Stimulated activated naive CD8-positive, alpha-beta T cell treated with anti-CD3 and anti-CD28 coated beads, Interleukin-15, Interleukin-2, amounts not matched to agents 100 ng/mL and 50 ng/mL, for 24 hours (primary cell): ENCODE data around the gene CYFIP2.
"Not testable (repeated sequence)": the region's sequence is repeated elsewhere in the genome, so short reads cannot be mapped to it uniquely, and the experiment has no call there.

Source experiments
- H3K27ac Mint-ChIP-seq: one replicate; pipeline ENCODE4 v1.8.0; 2021; ENCODE audit warnings: mild to moderate bottlenecking, mixed read lengths
- H3K27me3 Mint-ChIP-seq: one replicate; pipeline ENCODE4 v1.8.0; 2021; ENCODE audit warnings: mixed read lengths
- H3K36me3 Mint-ChIP-seq: one replicate; pipeline ENCODE4 v1.8.0; 2021; ENCODE audit warnings: low read depth, mixed read lengths
- H3K4me1 Mint-ChIP-seq: one replicate; pipeline ENCODE4 v1.8.0; 2021; ENCODE audit warnings: low read depth, mixed read lengths
- H3K4me3 Mint-ChIP-seq: one replicate; pipeline ENCODE4 v1.8.0; 2021; ENCODE audit warnings: mild to moderate bottlenecking, mixed read lengths
- H3K9me3 Mint-ChIP-seq: one replicate; pipeline ENCODE4 v1.8.0; 2021; ENCODE audit warnings: mixed read lengths

CYFIP2 gene

GRCh38 chr5:157387683-157388093 is 121.8 kb downstream of the CYFIP2 start:
- no peaks in the 10 kb centered on the region for H3K9me3 Mint-ChIP-seq
- no peak overlapping the region for H3K4me3 Mint-ChIP-seq
- peaks cover 32% of the 10 kb centered on the region for H3K4me1 Mint-ChIP-seq
- peaks cover 81% of the 10 kb centered on the region for H3K36me3 Mint-ChIP-seq
- peak overlapping the region; percentile 28 for H3K27ac Mint-ChIP-seq
- H3K27me3 Mint-ChIP-seq: no peaks in the 10 kb centered on the region

- H3K4me3 Mint-ChIP-seq: no peak overlapping the region
- peak overlapping the region; percentile 74 for H3K27ac Mint-ChIP-seq
- H3K36me3 Mint-ChIP-seq: peaks cover 83% of the 10 kb centered on the region
- H3K4me1 Mint-ChIP-seq: peaks cover 32% of the 10 kb centered on the region
- no peaks in the 10 kb centered on the region for H3K27me3 Mint-ChIP-seq
- no peaks in the 10 kb centered on the region for H3K9me3 Mint-ChIP-seq
Measured at GRCh38 chr5:157388111-157388710, 122.3 kb downstream of the CYFIP2 start.

GRCh38 chr5:157389103-157389502 is 123.2 kb downstream of the CYFIP2 start:
- no peaks in the 10 kb centered on the region for H3K27me3 Mint-ChIP-seq
- no peak overlapping the region for H3K27ac Mint-ChIP-seq
- peaks cover 81% of the 10 kb centered on the region for H3K36me3 Mint-ChIP-seq
- H3K9me3 Mint-ChIP-seq: no peaks in the 10 kb centered on the region
- H3K4me3 Mint-ChIP-seq: no peak overlapping the region
- H3K4me1 Mint-ChIP-seq: peaks cover 27% of the 10 kb centered on the region

- H3K4me3 Mint-ChIP-seq: peak overlapping the region; percentile 23
- peak overlapping the region; percentile 91 for H3K27ac Mint-ChIP-seq
- no peaks in the 10 kb centered on the region for H3K9me3 Mint-ChIP-seq
- H3K27me3 Mint-ChIP-seq: no peaks in the 10 kb centered on the region
- H3K4me1 Mint-ChIP-seq: peaks cover 26% of the 10 kb centered on the region
- H3K36me3 Mint-ChIP-seq: peaks cover 75% of the 10 kb centered on the region
Measured at GRCh38 chr5:157390133-157390532, 124.2 kb downstream of the CYFIP2 start.

DNA sequence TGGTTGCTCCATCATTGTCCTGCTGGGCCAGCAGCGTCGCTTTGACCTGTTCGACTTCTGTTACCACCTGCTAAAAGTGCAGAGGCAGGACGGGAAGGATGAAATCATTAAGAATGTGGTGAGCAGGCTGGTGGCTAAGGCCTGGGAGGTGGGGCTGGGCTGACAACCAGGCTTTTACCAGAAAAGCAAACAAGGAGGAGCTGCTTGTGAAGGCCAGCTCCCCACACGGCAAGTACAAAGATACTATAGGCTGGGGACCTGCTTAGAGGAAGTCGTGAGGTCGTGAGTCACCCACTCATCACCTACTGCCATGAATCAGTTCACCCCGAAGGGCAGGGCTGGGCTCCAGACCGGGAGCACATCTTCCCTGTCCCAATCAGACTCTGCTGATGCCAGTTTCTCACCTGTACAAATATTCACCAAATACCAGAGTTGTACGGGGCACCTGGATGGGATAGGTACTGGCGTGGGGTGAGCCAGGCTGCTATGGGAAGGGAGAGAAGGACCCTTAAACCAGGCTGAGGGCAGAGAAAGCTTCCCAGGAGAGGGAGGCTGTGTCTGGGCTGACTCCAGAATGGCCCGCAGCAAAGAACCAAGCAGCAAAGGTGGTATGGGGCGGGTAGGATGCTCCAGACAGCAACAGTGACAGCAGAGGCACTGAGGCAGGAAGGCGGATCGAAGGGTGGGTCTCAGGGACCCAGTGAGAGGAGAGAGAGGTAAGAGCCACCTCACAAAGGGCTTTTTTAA is 124.8 kb downstream of the CYFIP2 start:
- H3K9me3 Mint-ChIP-seq: no peaks in the 10 kb centered on the region
- peak overlapping the region; percentile 23 for H3K4me3 Mint-ChIP-seq
- peaks cover 69% of the 10 kb centered on the region for H3K36me3 Mint-ChIP-seq
- peaks cover 26% of the 10 kb centered on the region for H3K4me1 Mint-ChIP-seq
- H3K27me3 Mint-ChIP-seq: no peaks in the 10 kb centered on the region
- H3K27ac Mint-ChIP-seq: peak overlapping the region; percentile 91

DNA sequence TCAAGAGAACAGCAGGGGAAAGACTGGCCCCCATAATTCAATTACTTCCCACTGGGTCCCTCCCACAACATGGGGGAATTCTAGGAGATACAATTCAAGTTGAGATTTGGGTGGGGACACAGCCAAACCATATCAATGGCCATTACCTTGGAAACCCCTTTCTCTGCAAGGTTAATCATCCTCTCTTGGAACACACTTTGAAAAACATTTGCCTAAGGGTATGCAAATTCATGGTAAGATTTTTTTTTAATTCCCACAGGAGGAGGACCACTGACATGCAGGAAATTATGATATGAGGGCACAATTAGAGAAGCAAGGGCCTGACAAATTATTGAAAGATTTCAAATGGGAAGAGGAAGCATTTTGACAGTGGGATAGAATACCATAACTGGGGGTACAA is 132.4 kb downstream of the CYFIP2 start:
- no peak overlapping the region for H3K27ac Mint-ChIP-seq
- H3K36me3 Mint-ChIP-seq: peaks cover 12% of the 10 kb centered on the region
- H3K4me1 Mint-ChIP-seq: peaks cover 17% of the 10 kb centered on the region
- peaks cover 30% of the 10 kb centered on the region for H3K27me3 Mint-ChIP-seq
- peaks cover 10% of the 10 kb centered on the region for H3K9me3 Mint-ChIP-seq
- H3K4me3 Mint-ChIP-seq: no peak overlapping the region

DNA sequence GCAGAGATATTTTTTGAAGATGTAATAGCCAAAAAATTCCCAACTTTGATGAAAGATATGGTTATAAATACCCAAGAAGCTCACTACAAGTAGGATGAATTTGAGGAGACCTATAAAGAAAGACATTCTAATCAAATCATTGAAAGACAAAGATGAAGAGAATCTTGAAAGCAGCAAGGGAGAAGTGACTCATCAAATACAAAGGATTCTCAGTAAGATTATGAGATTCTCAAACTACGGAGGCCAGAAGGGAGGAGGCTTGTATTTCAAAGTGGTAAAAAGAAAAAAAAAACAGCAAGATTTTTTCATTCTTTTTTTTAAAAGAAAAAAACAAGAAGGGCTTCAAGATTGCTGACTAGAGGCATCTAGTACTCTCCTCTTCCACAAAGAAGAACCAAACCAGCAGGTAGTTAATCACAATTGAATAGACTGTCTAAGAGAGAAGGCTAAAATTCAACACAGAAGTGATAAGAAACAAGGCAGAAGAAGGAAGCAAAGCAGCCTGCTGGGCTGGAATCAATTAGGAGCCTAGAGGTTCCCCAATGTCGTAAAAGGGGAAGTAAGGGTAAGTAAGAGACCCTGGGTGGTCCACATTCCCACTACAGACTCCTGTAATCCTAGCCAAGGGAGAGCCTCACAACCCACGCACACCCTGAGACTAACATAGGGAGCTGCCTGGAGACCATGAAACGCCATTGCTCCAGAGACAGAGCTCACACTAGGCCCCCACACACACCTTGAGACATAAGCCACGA is 135.0 kb downstream of the CYFIP2 start:
- Mint-ChIP-seq H3K27ac (no peak overlapping the region), H3K9me3 (peaks cover 20% of the 10 kb centered on the region), H3K4me3 (no peak overlapping the region), H3K4me1 (peaks cover 17% of the 10 kb centered on the region), H3K27me3 (peaks cover 37% of the 10 kb centered on the region), H3K36me3 (peaks cover 5% of the 10 kb centered on the region)

DNA sequence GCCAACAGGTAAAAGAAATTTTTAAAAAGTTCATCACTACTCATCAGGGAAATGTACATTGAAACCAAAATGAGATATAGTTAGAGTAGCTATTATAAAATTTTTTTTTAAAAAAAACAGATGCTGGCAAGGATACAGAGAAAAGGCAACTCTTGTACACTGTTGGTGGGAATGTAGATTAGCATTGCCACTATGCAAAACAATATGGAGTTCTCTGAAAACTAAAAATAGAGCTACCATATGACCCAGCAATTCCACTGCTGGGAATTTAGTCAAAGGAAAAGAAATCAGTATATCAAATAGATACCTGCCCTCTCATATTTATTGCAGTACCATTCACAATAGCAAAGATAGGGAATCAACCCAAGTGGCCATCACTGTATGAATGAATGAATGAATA is 149.9 kb downstream of the CYFIP2 start:
- Mint-ChIP-seq H3K27ac (no peak overlapping the region), H3K27me3 (peaks cover 14% of the 10 kb centered on the region), H3K36me3 (peaks cover 5% of the 10 kb centered on the region), H3K4me1 (no peaks in the 10 kb centered on the region), H3K9me3 (peaks cover 9% of the 10 kb centered on the region), H3K4me3 (no peak overlapping the region)

- H3K9me3 Mint-ChIP-seq, H3K27me3 Mint-ChIP-seq, H3K4me1 Mint-ChIP-seq, H3K27ac Mint-ChIP-seq, H3K4me3 Mint-ChIP-seq, H3K36me3 Mint-ChIP-seq: not testable (repeated sequence)
Measured at GRCh38 chr5:157419521-157419920, 153.6 kb downstream of the CYFIP2 start.

GRCh38 chr5:157429920-157430319 is 164.0 kb downstream of the CYFIP2 start:
- not testable (repeated sequence) for H3K36me3 Mint-ChIP-seq, H3K27ac Mint-ChIP-seq, H3K9me3 Mint-ChIP-seq, H3K4me1 Mint-ChIP-seq, H3K4me3 Mint-ChIP-seq
- H3K27me3 Mint-ChIP-seq: peaks cover 13% of the 10 kb centered on the region

- Mint-ChIP-seq H3K9me3 (no peaks in the 10 kb centered on the region), H3K4me3 (no peak overlapping the region), H3K27me3 (peaks cover 13% of the 10 kb centered on the region), H3K36me3 (peaks cover 4% of the 10 kb centered on the region), H3K27ac (no peak overlapping the region), H3K4me1 (no peaks in the 10 kb centered on the region)
Measured at GRCh38 chr5:157431544-157432200, 165.7 kb downstream of the CYFIP2 start.

GRCh38 chr5:157434096-157434495 is 168.2 kb downstream of the CYFIP2 start:
- Mint-ChIP-seq H3K4me1 (no peaks in the 10 kb centered on the region), H3K4me3 (no peak overlapping the region), H3K9me3 (no peaks in the 10 kb centered on the region), H3K36me3 (peaks cover 4% of the 10 kb centered on the region), H3K27ac (no peak overlapping the region), H3K27me3 (peaks cover 13% of the 10 kb centered on the region)

GRCh38 chr5:157443041-157443549 is 177.2 kb downstream of the CYFIP2 start:
- Mint-ChIP-seq H3K27ac (no peak overlapping the region), H3K9me3 (no peaks in the 10 kb centered on the region), H3K36me3 (no peaks in the 10 kb centered on the region), H3K4me3 (no peak overlapping the region), H3K27me3 (peaks cover 3% of the 10 kb centered on the region), H3K4me1 (no peaks in the 10 kb centered on the region)

- no peaks in the 10 kb centered on the region for H3K9me3 Mint-ChIP-seq
- H3K27me3 Mint-ChIP-seq: peaks cover 3% of the 10 kb centered on the region
- no peaks in the 10 kb centered on the region for H3K36me3 Mint-ChIP-seq
- no peak overlapping the region for H3K4me3 Mint-ChIP-seq
- H3K4me1 Mint-ChIP-seq: no peaks in the 10 kb centered on the region
- no peak overlapping the region for H3K27ac Mint-ChIP-seq
Measured at GRCh38 chr5:157444224-157444623, 178.3 kb downstream of the CYFIP2 start.
